K562 (cell line): ENCODE results near the gene GARRE1. TPM values are rescaled to one million over a fixed set of nuclear protein-coding genes. Genes with fewer than 3 reads are reported as not detected.

Source experiments
- ATAC-seq: fragments of 200-7000 bp; cut with Tn5 transposase; 3 replicates; pipeline ENCODE4 v1.9.1; 2020; ENCODE audit warnings: moderate library complexity
- BruUV-seq: library from RNA; stranded (reverse); fragments of 400-500 nt; replicated peaks from 2 replicates; lab custom pipeline; 2021; lab: Mats Ljungman, UMichigan
- CTCF ChIA-PET: fragments of 300-600 bp; formaldehyde crosslinking; extraction: SDS; loops from one replicate; lab custom pipeline; 2021; ENCODE audit warnings: low intra/inter-chr PET ratio; lab: Yijun Ruan, JAX
- POLR2A ChIA-PET: fragments of 300-600, 350-650 bp; sonication (Branson Sonifier 250); formaldehyde crosslinking; extraction: SDS; loops from one replicate; lab custom pipeline; 2021; ENCODE audit warnings: antibody characterized with exemption, inconsistent platforms; lab: Yijun Ruan, JAX
- DNase-seq, 4 experiments: peaks; one replicate each; pipeline versions ENCODE4 v3.0.0 to v3.0.0-alpha.2; 2011 to 2018; ENCODE audit warnings: low spot score in 3 of 4, mixed read lengths in 3 of 4; ENCODE audit errors: extremely low read depth in 1 of 4
- FAIRE-seq: peaks from 2 replicates; lab custom pipeline; 2011; peaks lifted over from hg19 to GRCh38; lab: Jason Lieb, UNC
- H2AFZ ChIP-seq: 2 replicates; pipeline ENCODE4 v1.6.0; 2011; ENCODE audit warnings: low read depth, low read length, control low read depth, inconsistent platforms
- H3K27ac ChIP-seq: fragments of 200-600 bp; 3 replicates; pipeline ENCODE4 v1.8.0; 2011; ENCODE audit warnings: low read depth, mild to moderate bottlenecking, control low read depth, inconsistent platforms, low read length, moderate library complexity, mixed read lengths; ENCODE audit errors: extremely low read depth
- H3K27me3 ChIP-seq, 2 experiments: fragments of 300-600 bp in 1 of 2; 2 replicates in 1 of 2; 3 replicates in 1 of 2; pipeline versions ENCODE4 v1.6.0 to v1.8.0; 2011; ENCODE audit warnings: inconsistent platforms in 2 of 2, low read length in 2 of 2, mild to moderate bottlenecking in 1 of 2, mixed read lengths in 1 of 2, moderate library complexity in 1 of 2; ENCODE audit not compliant: control insufficient read depth in 2 of 2, insufficient read depth in 2 of 2
- H3K36me3 ChIP-seq: fragments of 300-600 bp; 3 replicates; pipeline ENCODE4 v1.8.0; 2011; ENCODE audit warnings: mild to moderate bottlenecking, low read length, inconsistent platforms; ENCODE audit not compliant: control insufficient read depth, insufficient read depth
- H3K4me1 ChIP-seq, 2 experiments: fragments of 200-600 bp in 1 of 2; replicated peaks in 1 of 2; 2 replicates in 1 of 2; 3 replicates in 1 of 2; pipeline versions ENCODE4 v1.5.1 to v1.8.0; 2011; ENCODE audit warnings: inconsistent platforms in 2 of 2, low read length in 2 of 2, mild to moderate bottlenecking in 1 of 2, mixed read lengths in 1 of 2, moderate library complexity in 1 of 2; ENCODE audit not compliant: control insufficient read depth in 2 of 2, insufficient read depth in 2 of 2
- H3K4me2 ChIP-seq: 2 replicates; pipeline ENCODE4 v1.6.1; 2011; ENCODE audit warnings: low read length, control low read depth, inconsistent platforms, mixed read lengths; ENCODE audit not compliant: insufficient read depth
- H3K4me3 ChIP-seq: fragments of 200-600 bp; sonication (generic), shearing (Covaris generic); 2 replicates; pipeline ENCODE4 v1.5.1; 2016; ENCODE audit warnings: control low read depth, inconsistent platforms
- H3K79me2 ChIP-seq: fragments of 200-600 bp; 3 replicates; pipeline ENCODE4 v1.8.0; 2011; ENCODE audit warnings: low read length, inconsistent platforms; ENCODE audit not compliant: control insufficient read depth, insufficient read depth
- H3K9ac ChIP-seq, 2 experiments: 2 replicates each; pipeline versions ENCODE4 v1.6.0 to v1.6.1; 2011; ENCODE audit warnings: low read depth in 2 of 2, low read length in 2 of 2, control low read depth in 1 of 2, inconsistent platforms in 1 of 2, mild to moderate bottlenecking in 1 of 2, mixed read lengths in 1 of 2; ENCODE audit not compliant: insufficient read depth in 1 of 2
- H3K9me1 ChIP-seq: one replicate; pipeline ENCODE4 v1.6.0; 2011; ENCODE audit warnings: inconsistent platforms, mild to moderate bottlenecking, low read length, moderate library complexity; ENCODE audit not compliant: control insufficient read depth, insufficient read depth
- H3K9me3 ChIP-seq: replicated peaks from 2 replicates; pipeline ENCODE4 v1.5.1; 2011; ENCODE audit warnings: low read depth, low read length, inconsistent platforms; ENCODE audit not compliant: control insufficient read depth, insufficient read depth
- H4K20me1 ChIP-seq: replicated peaks from 2 replicates; pipeline ENCODE4 v1.6.1; 2011; ENCODE audit warnings: low read length, inconsistent platforms, mixed read lengths; ENCODE audit not compliant: control insufficient read depth, insufficient read depth
- ATF2 ChIP-seq: sonication (generic); formaldehyde crosslinking; IDR thresholded peaks from 2 replicates; pipeline ENCODE4 v1.8.1; 2022; ENCODE audit warnings: missing genetic modification reagents
- ATF6 ChIP-seq: sonication (generic); formaldehyde crosslinking; IDR thresholded peaks from 2 replicates; pipeline ENCODE4 v1.4.0; 2020; ENCODE audit warnings: mild to moderate bottlenecking, missing genetic modification reagents
- CGGBP1 ChIP-seq: fragments of 250-450 bp; sonication (Bioruptor Pico); IDR thresholded peaks from 2 replicates; pipeline ENCODE4 v1.9.0; 2021; ENCODE audit warnings: mild to moderate bottlenecking
- CHD1 ChIP-seq: fragments of 200-600 bp; sonication (generic); IDR thresholded peaks from one replicate; pipeline ENCODE4 v1.6.1; 2012; ENCODE audit warnings: mild to moderate bottlenecking, moderate library complexity, low read length, inconsistent platforms
- ETV6 ChIP-seq, 3 experiments: fragments of 150-350 bp in 1 of 3; sonication (generic) in 1 of 3; formaldehyde crosslinking in 1 of 3; IDR thresholded peaks; 2 replicates each; pipeline versions ENCODE4 v1.6.1 to v1.8.0; 2014 to 2022; ENCODE audit warnings: borderline replicate concordance in 2 of 3, low read depth in 2 of 3, antibody characterized with exemption in 1 of 3, low read length in 1 of 3, mild to moderate bottlenecking in 1 of 3, missing genetic modification reagents in 1 of 3
- GTF3C2 ChIP-seq: IDR thresholded peaks from 3 replicates; pipeline ENCODE4 v1.6.1; 2011; ENCODE audit warnings: borderline replicate concordance, mild to moderate bottlenecking, moderate library complexity; ENCODE audit not compliant: insufficient read length; ENCODE audit errors: extremely low read depth
- HCFC1 ChIP-seq: IDR thresholded peaks from 2 replicates; pipeline ENCODE4 v1.6.1; 2012; ENCODE audit warnings: low read depth, low read length, improper control_type of control experiment
- HEY1 ChIP-seq: fragments of 250-450 bp; sonication (Bioruptor Pico); IDR thresholded peaks from 2 replicates; pipeline ENCODE4 v1.5.0; 2020; ENCODE audit warnings: mild to moderate bottlenecking, moderate library complexity, borderline replicate concordance
- NCOA2 ChIP-seq, 2 experiments: fragments of 450-650 bp; IDR thresholded peaks; 2 replicates each; pipeline ENCODE4 v1.6.1; 2018; ENCODE audit warnings: mild to moderate bottlenecking in 2 of 2, moderate library complexity in 1 of 2; ENCODE audit not compliant: partially characterized antibody in 2 of 2
- TAF7 ChIP-seq: fragments of 450-650 bp; IDR thresholded peaks from 2 replicates; pipeline ENCODE4 v1.6.1; 2016; ENCODE audit warnings: missing genetic modification characterization, missing compliant biosample characterization
- ZNF668 ChIP-seq: fragments of 250-450 bp; sonication (Bioruptor Pico); IDR thresholded peaks from 2 replicates; pipeline ENCODE4 v1.8.0; 2022; ENCODE audit warnings: mild to moderate bottlenecking, inconsistent platforms
- ZNF79 ChIP-seq: fragments of 250-450 bp; sonication (Bioruptor Pico); IDR thresholded peaks from 2 replicates; pipeline ENCODE4 v1.4.0; 2020; ENCODE audit warnings: low read depth, mild to moderate bottlenecking, moderate library complexity
- ZSCAN29 ChIP-seq: fragments of 450-650 bp; IDR thresholded peaks from 2 replicates; pipeline ENCODE4 v1.6.1; 2017
- WGBS: fragments of 100-300 bp; shearing (Covaris generic); methylation state at CpG from one replicate; pipeline ENCODE4 v1.1.6; 2016; ENCODE audit warnings: low coverage, mixed read lengths; ENCODE audit not compliant: insufficient coverage; ENCODE audit errors: missing lambda C conversion rate; 5-methylcytosine and 5-hydroxymethylcytosine counted together
- in situ Hi-C: fragments of 300-500 bp; cut with MboI; formaldehyde crosslinking; loops from 4 replicates; pipeline ENCODE4 v1.15.0; 2018; ENCODE audit warnings: inconsistent platforms, mixed read lengths
- intact Hi-C: fragments of 100-400 bp; cut with micrococcal nuclease; formaldehyde crosslinking; loops from 2 replicates; pipeline ENCODE4 v1.14.2; 2022
- polyA plus RNA-seq, 8 experiments: library from polyadenylated mRNA; depleted of rRNA in 4 of 8; stranded (reverse) in 5 of 8; unstranded in 3 of 8; fragments of >200 nt; fragmentation: Nextera tagmentation in 2 of 8; fragmentation: Illumina TruSeq in 1 of 8; extraction: Ambion mirVana in 2 of 8; extraction: Trizol in 1 of 8; gene quantifications; 2 replicates each; pipeline versions ENCODE4 v1.2.1 to v1.2.3, GENCODE V29; 2011 to 2014; ENCODE audit warnings: inconsistent platforms in 1 of 8, missing spikeins in 1 of 8
- total RNA-seq, 7 experiments: library from RNA; depleted of rRNA in 6 of 7; stranded (reverse); fragments of >200 nt in 6 of 7; fragmentation: Illumina TruSeq in 2 of 7; extraction: Trizol in 2 of 7; gene quantifications; 2 replicates each; pipeline versions ENCODE4 v1.2.1 to v1.2.3, GENCODE V29; 2011 to 2021; ENCODE audit warnings: low replicate concordance in 1 of 7

The GARRE1 gene
- total and polyA plus RNA-seq, 9 of the 15 experiments (the other 6 are each of a cell fraction or from before 2014, with no cell fraction given): 1.6 to 12.8 (median 7.5) TPM

GRCh38 chr19:34208291-34208884 lies 46.0 kb upstream of the GARRE1 start:
- POLR2A ChIA-PET: interaction anchor here (0.9 to 2.1 kb wide), 2 partner anchors 9 to 34 kb away, joined by 6 to 9 read pairs; no protein-coding TSS in a partner anchor
- BruUV-seq: no TSS peak
- TF ChIP-seq HEY1 (CRISPR knock-in tag) (no peak), GTF3C2 (no peak), NCOA2 (IDR thresholded peaks at IDR 0.05; ENCODE audit: partially characterized antibody in 2 of 2) (no peak), CGGBP1 (CRISPR knock-in tag) (no peak), ATF6 (CRISPR knock-in tag) (no peak), CHD1 (no peak), ZSCAN29 (no peak), HCFC1 (no peak), ETV6 (IDR thresholded peaks at IDR 0.05; ENCODE audit: borderline replicate concordance in 1 of 2, low read depth in 2 of 2, low read length in 1 of 2) (no peak), ETV6 (CRISPR knock-in tag; IDR thresholded peaks at IDR 0.05; ENCODE audit: borderline replicate concordance) (no peak), ZNF668 (CRISPR knock-in tag) (no peak), ATF2 (CRISPR knock-in tag) (no peak), TAF7 (tag) (no peak), ZNF79 (no peak)

More at GRCh38 chr19:34208291-34208884, 46.0 kb upstream of the GARRE1 start:
- DNase-seq (no peak), FAIRE-seq (no peak), ATAC-seq (no peak)
- no peak overlapping the region for H3K27ac ChIP-seq
- H3K9me1 ChIP-seq: no peaks in the 10 kb centered on the region
- no peak overlapping the region for H3K4me2 ChIP-seq
- no peak overlapping the region for H3K9ac ChIP-seq
- H3K27me3 ChIP-seq: no peaks in the 10 kb centered on the region
- in situ Hi-C loops: no loop called here
- H2AFZ ChIP-seq: no peak overlapping the region
- peaks cover 63% of the 10 kb centered on the region for H3K36me3 ChIP-seq
- H3K9me3 ChIP-seq: no peaks in the 10 kb centered on the region
- CTCF ChIA-PET: no interaction called here
- intact Hi-C loops: no loop called here
- no peaks in the 10 kb centered on the region for H3K4me1 ChIP-seq
- H4K20me1 ChIP-seq: no peaks in the 10 kb centered on the region
- no peak overlapping the region for H3K4me3 ChIP-seq
- WGBS: 94% methylated on average over 1 of the region's 1 CpG
- no peaks in the 10 kb centered on the region for H3K79me2 ChIP-seq
